ENCODE results near the gene CES2.

- TF ChIP-seq, protein P1, sequence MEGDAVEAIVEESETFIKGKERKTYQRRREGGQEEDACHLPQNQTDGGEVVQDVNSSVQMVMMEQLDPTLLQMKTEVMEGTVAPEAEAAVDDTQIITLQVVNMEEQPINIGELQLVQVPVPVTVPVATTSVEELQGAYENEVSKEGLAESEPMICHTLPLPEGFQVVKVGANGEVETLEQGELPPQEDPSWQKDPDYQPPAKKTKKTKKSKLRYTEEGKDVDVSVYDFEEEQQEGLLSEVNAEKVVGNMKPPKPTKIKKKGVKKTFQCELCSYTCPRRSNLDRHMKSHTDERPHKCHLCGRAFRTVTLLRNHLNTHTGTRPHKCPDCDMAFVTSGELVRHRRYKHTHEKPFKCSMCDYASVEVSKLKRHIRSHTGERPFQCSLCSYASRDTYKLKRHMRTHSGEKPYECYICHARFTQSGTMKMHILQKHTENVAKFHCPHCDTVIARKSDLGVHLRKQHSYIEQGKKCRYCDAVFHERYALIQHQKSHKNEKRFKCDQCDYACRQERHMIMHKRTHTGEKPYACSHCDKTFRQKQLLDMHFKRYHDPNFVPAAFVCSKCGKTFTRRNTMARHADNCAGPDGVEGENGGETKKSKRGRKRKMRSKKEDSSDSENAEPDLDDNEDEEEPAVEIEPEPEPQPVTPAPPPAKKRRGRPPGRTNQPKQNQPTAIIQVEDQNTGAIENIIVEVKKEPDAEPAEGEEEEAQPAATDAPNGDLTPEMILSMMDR (conservative IDR thresholded peaks at IDR 0.05; ENCODE audit: low read length): no peak
- TF ChIP-seq EZH2phosphoT487 (IDR thresholded peaks at IDR 0.05; ENCODE audit: borderline replicate concordance): no peak
Measured at GRCh38 chr16:66915041-66915440, 20.3 kb upstream of the CES2 start.
